ENCODE data around the gene ENOPH1. TPM values are rescaled to one million over a fixed set of nuclear protein-coding genes. Genes with fewer than 3 reads are reported as not detected.
"Not testable (repeated sequence)": the region's sequence is repeated elsewhere in the genome, so short reads cannot be mapped to it uniquely, and the experiment has no call there.

Gene ENOPH1
- 47.8 and 69.3 TPM in 2 replicates for total RNA-seq

DNA sequence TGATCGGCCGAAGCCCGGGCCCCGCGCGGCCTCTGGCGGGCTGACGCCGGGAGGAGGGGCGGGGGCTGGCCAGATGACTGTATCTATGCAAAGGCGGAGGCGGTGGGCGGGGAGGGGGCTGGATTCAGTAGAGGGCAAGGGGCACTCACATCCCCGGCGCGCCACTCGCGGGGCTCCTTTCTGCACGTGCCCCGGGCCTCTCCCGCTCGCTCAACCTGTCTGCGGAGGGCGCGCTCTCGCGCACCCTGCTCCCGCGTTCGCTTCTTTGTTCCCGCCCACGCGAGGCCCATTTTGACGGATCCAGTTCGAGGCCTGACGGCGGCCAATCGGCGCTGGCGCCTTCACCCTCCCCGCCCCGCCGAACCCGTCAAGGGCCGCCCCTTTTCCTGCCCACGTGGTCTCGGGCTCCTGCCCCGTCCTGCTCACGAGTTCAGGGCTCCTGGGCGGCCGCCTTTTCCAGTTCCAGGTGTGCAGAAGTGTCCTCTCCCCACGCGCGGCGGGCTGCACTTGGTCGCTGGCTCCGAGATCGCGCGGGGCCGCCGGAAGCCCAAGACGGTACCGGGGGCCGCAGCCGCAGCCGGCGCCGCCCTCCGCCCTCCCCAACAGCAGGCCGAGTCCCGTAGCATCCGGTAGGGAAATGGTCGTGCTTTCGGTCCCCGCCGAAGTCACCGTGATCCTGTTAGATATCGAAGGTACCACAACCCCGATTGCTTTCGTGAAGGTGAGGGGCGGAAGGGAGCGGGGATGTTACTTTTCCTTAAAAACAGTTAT is at the start of gene ENOPH1, which contains the start of gene HNRNPDL:
Gene ENOPH1 (plus strand): TSS at position 398 of the 771 bp plus-strand sequence. CDS start 240 bp downstream, at position 638.
Gene HNRNPDL (minus strand): TSS at position 270 of the 771 bp plus-strand sequence. CDS start 772 bp downstream, outside the sequence.
- peak; percentile 73 for DNase-seq (ENCODE audit: low read depth, low spot score)

GRCh38 chr4:82380831-82381230 is 49.6 kb upstream of the ENOPH1 start:
- no peak for DNase-seq (ENCODE audit: low read depth, low spot score)

- DNase-seq (ENCODE audit: low read depth, low spot score), result no peak
Observed at GRCh38 chr4:82381235-82381634, 49.2 kb upstream of the ENOPH1 start.

DNA sequence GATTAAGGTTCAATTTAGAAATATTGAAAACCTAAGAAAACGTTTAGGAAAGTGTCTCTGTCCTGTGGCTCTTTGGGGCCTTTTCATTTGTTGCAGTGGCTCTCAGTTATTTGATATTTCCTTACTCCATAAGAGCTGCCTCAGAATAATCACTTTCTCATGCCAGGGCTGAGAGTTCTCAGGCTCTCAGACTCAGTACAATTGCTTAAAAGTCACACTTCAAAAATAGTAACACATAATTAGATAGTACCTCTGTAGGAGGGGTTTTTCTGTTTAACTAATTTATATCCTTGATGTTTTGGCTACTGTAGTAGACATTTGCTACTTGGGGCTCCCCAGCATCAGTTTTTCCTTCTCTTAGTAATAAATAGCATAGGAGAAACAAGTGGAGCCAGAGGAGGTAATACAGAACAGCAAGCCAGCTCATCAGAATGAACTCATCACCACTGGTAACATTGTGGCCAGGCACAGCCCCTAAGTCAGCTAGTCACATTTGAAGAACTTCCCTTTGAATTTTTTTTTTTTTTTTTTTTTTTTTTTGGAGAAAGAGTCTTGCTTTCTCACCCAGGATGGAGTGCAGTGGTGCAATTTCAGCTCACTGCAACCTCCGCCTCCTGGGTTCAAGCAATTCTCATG is 48.6 kb upstream of the ENOPH1 start:
- no peak for DNase-seq (ENCODE audit: low read depth, low spot score)

DNA sequence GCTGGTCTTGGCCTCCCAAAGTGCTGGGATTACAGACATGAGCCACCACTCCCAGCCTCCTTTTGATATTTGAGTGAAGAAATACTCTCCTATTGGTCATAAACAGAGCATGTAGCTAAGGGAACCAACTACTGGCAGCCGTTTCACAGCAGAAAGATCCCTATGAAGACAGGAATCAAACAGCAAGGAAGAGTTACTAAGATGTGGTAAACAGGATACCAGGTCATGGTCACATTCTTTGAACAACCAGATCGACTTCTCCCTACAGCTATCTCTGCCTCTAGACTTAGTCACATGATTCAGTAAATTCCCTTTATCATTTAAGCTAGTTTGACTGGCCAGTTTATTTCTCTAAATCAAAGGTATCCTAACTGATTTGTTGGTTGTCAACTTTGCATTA is 47.6 kb upstream of the ENOPH1 start:
- DNase-seq (ENCODE audit: low read depth, low spot score), result no peak

DNA sequence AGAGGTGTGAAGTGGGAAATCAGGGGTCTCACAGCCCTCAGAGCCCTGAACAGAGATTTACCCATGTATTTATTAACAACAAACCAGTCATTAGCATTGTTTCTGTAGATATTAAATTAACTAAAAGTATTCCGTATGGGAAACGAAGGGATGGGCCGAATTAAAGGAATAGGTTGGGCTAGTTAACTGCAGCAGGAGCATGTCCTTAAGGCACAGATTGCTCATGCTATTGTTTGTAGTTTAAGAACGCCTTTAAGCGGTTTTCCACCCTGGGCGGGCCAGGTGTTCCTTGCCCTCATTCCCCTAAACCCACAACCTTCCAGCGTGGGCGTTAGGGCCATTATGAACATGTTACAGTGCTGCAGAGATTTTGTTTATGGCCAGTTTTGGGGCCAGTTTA is 44.1 kb upstream of the ENOPH1 start:
- DNase-seq (ENCODE audit: low read depth, low spot score), result not testable (repeated sequence)

DNA sequence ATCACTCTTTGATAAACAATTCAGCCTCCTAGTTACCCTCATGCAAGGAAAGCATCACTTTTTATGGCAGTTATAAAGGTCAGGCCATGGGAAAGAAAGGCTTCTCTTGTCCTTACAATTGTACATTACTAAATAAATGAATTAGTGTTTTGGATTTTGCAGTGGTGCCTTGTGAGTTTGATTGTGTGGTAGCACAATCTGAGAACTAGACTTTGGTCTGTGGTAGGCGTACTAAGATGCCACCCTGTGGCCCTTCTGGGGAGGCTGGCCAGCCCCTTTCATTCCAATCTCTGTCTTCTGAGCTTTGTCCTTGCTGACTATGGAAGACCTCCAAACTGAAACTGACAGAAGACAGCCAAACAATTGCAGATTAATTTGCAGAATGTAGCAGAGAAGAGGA is 42.0 kb upstream of the ENOPH1 start:
- DNase-seq (ENCODE audit: low read depth, low spot score), result no peak

GRCh38 chr4:82390061-82390460 is 40.3 kb upstream of the ENOPH1 start:
- DNase-seq (ENCODE audit: low read depth, low spot score), result not testable (repeated sequence)

GRCh38 chr4:82394896-82395295 is 35.5 kb upstream of the ENOPH1 start:
- DNase-seq (ENCODE audit: low read depth, low spot score), result no peak

DNA sequence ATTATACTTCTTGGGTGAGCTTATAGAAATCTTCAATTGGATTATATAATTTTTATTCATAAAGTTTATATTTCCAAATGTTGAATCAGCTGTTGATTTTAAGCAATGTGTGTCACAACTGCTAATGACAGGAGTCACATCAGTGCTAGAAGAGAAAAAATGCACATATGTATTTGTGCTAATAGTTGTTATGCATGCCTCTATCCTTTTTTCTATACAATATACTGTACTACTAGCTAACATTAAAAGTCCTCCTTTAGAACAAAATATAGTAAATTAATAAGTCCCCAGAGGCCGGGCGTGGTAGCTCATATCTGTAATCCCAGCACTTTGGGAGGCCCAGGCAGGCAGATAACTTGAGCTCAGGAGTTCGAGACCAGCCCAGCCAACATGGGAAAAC is 32.9 kb upstream of the ENOPH1 start:
- DNase-seq (ENCODE audit: low read depth, low spot score), result no peak

GRCh38 chr4:82398263-82398662 is 32.1 kb upstream of the ENOPH1 start:
- DNase-seq (ENCODE audit: low read depth, low spot score), result no peak

GRCh38 chr4:82401600-82401999 is 28.8 kb upstream of the ENOPH1 start:
- no peak for DNase-seq (ENCODE audit: low read depth, low spot score)

- DNase-seq (ENCODE audit: low read depth, low spot score), result no peak
Observed at GRCh38 chr4:82402196-82402775, 28.1 kb upstream of the ENOPH1 start.

- no peak for DNase-seq (ENCODE audit: low read depth, low spot score)
Observed at GRCh38 chr4:82403725-82404124, 26.7 kb upstream of the ENOPH1 start.

- DNase-seq (ENCODE audit: low read depth, low spot score), result not testable (repeated sequence)
Observed at GRCh38 chr4:82415061-82415460, 15.3 kb upstream of the ENOPH1 start.

DNA sequence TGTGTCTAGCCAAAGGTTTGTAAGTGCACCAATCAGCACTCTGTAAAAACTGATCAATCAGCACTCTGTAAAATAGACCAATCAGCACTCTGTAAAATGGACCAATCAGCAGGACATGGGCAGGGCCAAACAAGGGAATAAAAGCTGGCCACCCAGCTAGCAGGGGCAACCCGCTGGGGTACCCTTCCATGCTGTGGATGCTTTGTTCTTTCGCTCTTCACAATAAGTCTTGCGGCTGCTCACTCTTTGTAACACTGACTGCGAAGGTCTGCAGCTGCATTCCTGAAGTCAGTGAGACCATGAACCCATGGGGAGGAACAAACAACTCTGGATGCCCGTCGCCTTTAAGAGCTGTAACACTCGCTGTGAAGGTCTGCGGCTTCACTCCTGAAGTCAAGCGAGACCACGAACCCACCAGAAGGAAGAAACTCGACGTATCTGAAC is 14.4 kb upstream of the ENOPH1 start:
- no peak for DNase-seq (ENCODE audit: low read depth, low spot score)

DNA sequence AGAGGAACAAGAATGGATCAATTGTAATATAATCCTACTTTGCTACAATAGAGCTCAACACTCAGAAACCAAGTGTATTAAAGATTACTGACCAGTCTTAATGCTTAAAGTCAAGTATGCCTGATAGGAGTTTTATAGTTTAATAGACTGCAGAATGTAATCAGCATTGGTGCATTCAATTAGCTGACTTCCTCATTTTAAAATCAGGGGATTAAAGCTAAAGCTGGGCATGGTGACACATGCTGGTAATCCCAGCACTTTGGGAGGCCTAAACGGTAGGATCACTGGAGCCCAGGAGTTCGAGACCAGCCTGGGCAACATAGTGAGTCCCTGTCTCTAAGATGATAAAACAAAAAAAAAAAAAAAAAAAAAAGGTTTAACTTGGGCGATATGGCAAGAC is 10.9 kb upstream of the ENOPH1 start:
- no peak for DNase-seq (ENCODE audit: low read depth, low spot score)

GRCh38 chr4:82421796-82422560 is 8.4 kb upstream of the ENOPH1 start:
- DNase-seq (ENCODE audit: low read depth, low spot score), result no peak

DNA sequence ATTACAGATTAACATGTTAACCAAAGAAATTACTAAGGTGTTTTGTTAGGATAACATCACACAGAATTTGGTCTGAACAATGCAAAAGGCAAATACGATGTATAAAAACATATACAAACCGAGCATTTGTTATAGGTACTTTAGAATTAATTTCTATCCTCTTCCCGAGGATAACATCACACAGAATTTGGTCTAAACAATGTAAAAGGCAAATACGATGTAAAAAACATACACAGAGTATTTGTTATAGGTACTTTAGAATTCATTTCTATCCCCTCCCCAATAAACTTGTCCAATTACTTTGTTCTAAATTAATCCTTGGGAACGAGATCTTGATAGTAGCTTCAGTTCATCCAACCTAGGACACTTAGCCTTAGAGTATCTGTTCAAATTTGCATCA is 7.8 kb upstream of the ENOPH1 start:
- DNase-seq (ENCODE audit: low read depth, low spot score), result no peak

DNA sequence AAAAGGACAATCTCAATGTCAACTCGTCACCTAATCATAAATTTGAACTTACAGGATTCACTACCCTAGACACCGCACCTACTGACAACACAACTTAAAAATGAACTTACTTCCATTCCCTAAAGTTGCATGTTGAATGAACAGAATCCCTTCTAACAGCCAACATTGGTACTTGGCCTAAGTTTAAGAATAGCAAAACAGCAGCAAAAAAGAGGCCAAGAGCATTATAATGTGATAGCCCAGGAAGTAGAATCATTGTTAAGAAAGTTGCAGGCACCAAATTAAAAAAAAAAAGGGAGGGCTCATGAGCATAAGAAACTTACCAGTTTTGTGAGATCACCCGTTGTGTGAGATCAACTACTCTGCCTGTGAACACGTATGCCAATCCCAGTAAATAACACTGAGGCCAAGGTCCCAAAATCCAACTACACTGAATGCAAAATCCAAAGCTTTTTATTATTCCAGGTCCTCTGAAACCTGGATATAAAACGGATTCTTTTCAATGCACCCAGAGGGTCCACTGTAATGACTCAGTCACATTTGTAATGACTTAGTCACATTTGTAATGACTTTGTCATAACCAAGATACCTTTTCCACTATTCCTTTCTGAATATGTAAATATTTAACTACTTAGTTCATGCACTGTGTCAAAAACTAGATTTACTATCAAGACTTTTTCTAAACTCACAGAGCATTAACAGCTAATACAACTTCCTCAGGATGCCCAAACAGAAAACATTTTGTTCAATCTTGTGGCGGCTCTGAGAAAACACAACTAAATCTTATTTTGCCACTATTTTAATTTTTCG is 6.9 kb upstream of the ENOPH1 start:
- no peak for DNase-seq (ENCODE audit: low read depth, low spot score)

- DNase-seq (ENCODE audit: low read depth, low spot score), result no peak
Observed at GRCh38 chr4:82425478-82425877, 4.9 kb upstream of the ENOPH1 start.
